IPS-20b (cell line): ENCODE measurements around the gene IFT43.

Source experiments
- H3K27ac ChIP-seq: one replicate; pipeline ENCODE4 v1.5.1; 2013; ENCODE audit warnings: low read length
- H3K27me3 ChIP-seq: 2 replicates; pipeline ENCODE4 v1.6.1; 2013; ENCODE audit warnings: mild to moderate bottlenecking, low read length, inconsistent platforms; ENCODE audit not compliant: insufficient read depth
- H3K36me3 ChIP-seq: 2 replicates; pipeline ENCODE4 v1.6.1; 2013; ENCODE audit warnings: low read depth, mild to moderate bottlenecking, inconsistent platforms, low read length, moderate library complexity; ENCODE audit not compliant: insufficient read depth
- H3K4me1 ChIP-seq: 2 replicates; pipeline ENCODE4 v1.6.1; 2013; ENCODE audit warnings: mild to moderate bottlenecking, control low read depth, inconsistent platforms, low read length, moderate library complexity; ENCODE audit not compliant: insufficient read depth
- H3K4me3 ChIP-seq: 2 replicates; pipeline ENCODE4 v1.5.1; 2013; ENCODE audit warnings: mild to moderate bottlenecking, low read length, inconsistent platforms
- H3K9ac ChIP-seq: 2 replicates; pipeline ENCODE4 v1.6.1; 2013; ENCODE audit warnings: low read depth, mild to moderate bottlenecking, inconsistent platforms, low read length, moderate library complexity
- H3K9me3 ChIP-seq: 2 replicates; pipeline ENCODE4 v1.6.1; 2013; ENCODE audit warnings: mild to moderate bottlenecking, low read depth, low read length, inconsistent platforms; ENCODE audit not compliant: insufficient read depth

IFT43 gene

DNA sequence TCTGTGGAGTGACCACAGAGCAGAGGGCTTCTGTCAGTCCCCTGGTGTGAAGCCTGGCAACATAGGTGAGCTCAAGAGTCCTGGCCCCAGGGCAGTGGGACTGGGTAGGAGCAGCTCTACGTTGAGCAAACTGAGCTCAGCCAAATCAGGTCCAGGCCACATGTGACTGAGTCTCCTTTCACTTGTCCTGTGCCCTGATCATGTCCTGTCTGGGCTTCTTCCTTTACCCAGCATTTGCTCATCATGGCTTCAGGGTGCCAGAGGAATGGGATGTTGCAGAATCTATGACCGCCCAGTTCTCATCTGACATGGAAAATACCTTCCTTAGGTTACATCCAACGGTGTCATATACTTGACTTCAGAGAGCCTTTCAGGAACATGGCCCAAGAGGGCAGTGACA is 99.8 kb downstream of the IFT43 start:
- H3K27me3 ChIP-seq, result peaks cover 5% of the 10 kb centered on the region; the same call in 1 of the 2 replicates
- H3K4me3 ChIP-seq, result no peak overlapping the region
- peaks cover 21% of the 10 kb centered on the region; the same call in 1 of the 2 replicates for H3K4me1 ChIP-seq
- no peaks in the 10 kb centered on the region for H3K9me3 ChIP-seq
- H3K36me3 ChIP-seq, result no peaks in the 10 kb centered on the region
- H3K9ac ChIP-seq, result no peak overlapping the region
- no peak overlapping the region for H3K27ac ChIP-seq

DNA sequence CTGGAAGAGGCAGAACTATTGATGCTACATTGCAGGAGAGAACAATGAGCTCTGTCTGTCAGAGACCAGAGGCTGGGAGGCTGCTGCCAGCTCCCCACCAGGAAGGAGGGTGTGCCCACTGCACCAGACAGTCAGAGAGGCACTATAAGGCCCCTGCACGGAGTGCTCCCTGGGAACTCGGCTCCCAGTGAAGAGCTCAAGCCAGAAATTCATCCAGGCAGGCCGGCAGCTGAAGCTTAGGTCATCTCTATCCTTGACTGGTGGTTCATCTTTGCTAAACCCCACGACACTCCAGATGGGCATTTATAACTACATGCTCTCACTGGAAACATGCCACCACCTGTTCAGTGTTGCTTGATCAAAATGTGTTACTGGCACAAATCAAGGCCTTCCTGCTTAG is 101.1 kb downstream of the IFT43 start:
- Histone ChIP-seq H3K4me1 (peaks cover 21% of the 10 kb centered on the region; the same call in 1 of the 2 replicates), H3K9ac (no peak overlapping the region), H3K4me3 (no peak overlapping the region), H3K9me3 (no peaks in the 10 kb centered on the region), H3K27ac (no peak overlapping the region), H3K27me3 (peaks cover 5% of the 10 kb centered on the region; the same call in 1 of the 2 replicates), H3K36me3 (no peaks in the 10 kb centered on the region)

DNA sequence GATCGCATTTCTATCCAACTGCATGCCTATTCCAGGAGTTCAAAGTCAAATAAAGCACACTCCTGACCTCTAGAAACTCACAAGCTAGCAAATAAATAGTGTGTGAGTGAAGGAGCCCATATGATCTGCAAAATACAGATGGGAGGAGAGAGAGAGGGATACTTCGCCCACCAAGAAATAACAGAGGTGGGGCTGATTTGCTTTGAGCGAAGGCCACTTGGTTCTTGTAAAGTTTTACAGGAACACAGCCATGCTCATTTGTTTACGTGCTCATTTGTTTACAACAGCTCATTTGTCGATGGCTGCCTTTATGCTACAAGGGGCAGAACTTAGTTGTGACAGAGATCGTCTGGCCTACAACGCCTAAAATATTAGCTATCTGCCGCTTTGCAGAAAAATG is 102.8 kb downstream of the IFT43 start:
- Histone ChIP-seq H3K36me3 (no peaks in the 10 kb centered on the region), H3K9ac (no peak overlapping the region), H3K9me3 (no peaks in the 10 kb centered on the region), H3K4me1 (peaks cover 20% of the 10 kb centered on the region; the same call in 1 of the 2 replicates), H3K27ac (no peak overlapping the region), H3K27me3 (peaks cover 5% of the 10 kb centered on the region; the same call in 1 of the 2 replicates), H3K4me3 (no peak overlapping the region)

DNA sequence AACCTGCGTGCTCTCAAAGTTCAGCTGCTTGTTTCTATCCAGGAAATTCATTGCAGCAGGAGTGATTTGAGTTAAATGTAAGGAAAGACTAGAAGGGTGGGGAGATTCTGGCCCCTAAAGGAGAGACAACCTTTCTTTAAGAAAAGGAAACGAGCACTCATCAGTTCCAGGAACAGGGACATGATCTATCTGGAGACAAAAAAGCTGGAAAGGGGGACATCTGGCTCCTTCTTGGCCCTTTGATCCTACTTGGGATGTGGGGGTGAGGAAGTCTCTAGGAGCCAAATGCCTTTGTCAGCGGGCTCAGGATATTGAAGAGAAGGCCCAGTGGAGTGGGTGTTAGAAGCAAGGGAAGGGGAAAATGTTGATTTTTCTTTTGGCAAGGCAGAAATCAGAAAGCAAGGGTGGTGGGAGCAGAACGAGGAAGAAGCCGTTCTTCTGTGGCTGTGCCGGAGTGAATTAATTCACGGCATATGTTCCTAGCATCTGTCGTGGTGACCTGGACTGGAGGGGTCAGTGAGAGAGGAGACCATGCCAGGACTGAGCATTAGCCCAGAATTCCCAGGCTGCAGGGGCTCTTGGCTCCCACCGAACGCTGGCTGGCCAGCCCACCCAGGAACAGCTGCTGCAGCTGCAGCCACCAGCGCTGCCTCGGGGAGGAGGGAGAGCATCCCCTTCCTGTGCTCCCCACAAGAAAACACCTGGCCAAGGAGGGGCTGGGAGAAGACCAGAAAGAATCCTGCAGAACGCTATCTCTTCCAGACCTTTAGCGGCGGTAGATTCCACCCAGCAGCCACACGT is 103.4 kb downstream of the IFT43 start:
- H3K4me3 ChIP-seq, result no peak overlapping the region
- H3K9me3 ChIP-seq, result no peaks in the 10 kb centered on the region
- H3K27me3 ChIP-seq, result peaks cover 5% of the 10 kb centered on the region; the same call in 1 of the 2 replicates
- H3K9ac ChIP-seq, result no peak overlapping the region
- H3K4me1 ChIP-seq, result peaks cover 14% of the 10 kb centered on the region; the same call in 1 of the 2 replicates
- H3K36me3 ChIP-seq, result no peaks in the 10 kb centered on the region
- no peak overlapping the region for H3K27ac ChIP-seq

DNA sequence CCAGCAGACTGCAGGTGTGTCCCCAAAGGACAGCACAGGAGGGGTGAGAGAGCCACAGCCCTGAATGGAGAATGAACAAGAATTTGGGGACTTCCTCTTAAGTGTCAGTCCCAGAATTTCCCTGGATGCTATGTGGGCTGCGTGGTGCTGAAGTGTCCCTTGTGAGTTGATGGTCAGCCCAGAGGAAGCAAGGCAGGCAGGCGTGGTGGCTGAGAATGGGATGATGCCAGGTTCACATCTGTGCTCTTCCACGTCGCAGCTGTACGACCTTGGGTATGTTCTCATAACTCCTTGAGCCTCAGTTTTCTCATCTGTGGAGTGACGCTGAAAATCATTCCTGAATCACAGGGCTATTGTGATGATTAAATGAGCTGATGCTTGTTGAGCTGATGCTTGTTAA is 104.0 kb downstream of the IFT43 start:
- Histone ChIP-seq H3K4me3 (no peak overlapping the region), H3K36me3 (no peaks in the 10 kb centered on the region), H3K27ac (no peak overlapping the region), H3K4me1 (peaks cover 10% of the 10 kb centered on the region; the same call in 1 of the 2 replicates), H3K27me3 (peaks cover 5% of the 10 kb centered on the region; the same call in 1 of the 2 replicates), H3K9me3 (no peaks in the 10 kb centered on the region), H3K9ac (no peak overlapping the region)

DNA sequence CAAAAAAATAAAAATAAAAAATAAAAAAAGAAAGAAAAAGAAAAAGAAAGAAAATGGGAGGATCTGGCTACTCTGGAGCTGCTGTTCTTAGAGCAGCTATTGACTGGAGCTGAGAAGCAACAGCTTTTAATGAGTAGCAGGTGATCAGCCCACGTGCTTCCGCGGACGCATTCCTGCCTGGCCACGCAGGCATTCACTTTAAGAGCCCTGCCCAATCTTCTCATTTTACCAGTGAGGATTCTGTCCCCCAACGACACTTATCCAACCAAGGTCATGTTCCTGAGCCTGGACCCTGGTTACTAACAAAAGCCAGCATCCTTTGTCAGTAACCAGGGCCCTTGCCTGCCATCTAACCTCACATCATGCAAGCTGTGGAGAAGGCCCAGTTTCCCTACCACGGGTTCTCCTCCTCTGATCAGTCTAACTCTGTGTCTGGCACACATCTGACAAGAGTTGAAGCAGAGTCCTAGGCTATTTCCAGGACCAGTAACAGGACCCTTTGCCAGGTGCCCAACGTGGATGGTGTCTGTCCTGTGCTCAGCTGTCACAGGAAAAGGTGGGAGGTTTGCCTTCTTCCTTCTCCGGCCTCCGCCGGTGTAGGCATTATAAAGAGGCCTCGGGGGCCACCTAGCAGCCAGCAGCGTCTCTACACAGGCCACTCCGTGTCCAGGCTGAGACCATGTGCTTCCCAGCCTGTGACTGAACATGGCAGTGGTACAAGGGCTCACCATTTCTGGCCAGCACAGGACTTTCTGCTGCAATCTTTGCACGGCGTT is 105.2 kb downstream of the IFT43 start:
- Histone ChIP-seq H3K27me3 (no peaks in the 10 kb centered on the region; the same call in 1 of the 2 replicates), H3K27ac (no peak overlapping the region), H3K9ac (no peak overlapping the region)

DNA sequence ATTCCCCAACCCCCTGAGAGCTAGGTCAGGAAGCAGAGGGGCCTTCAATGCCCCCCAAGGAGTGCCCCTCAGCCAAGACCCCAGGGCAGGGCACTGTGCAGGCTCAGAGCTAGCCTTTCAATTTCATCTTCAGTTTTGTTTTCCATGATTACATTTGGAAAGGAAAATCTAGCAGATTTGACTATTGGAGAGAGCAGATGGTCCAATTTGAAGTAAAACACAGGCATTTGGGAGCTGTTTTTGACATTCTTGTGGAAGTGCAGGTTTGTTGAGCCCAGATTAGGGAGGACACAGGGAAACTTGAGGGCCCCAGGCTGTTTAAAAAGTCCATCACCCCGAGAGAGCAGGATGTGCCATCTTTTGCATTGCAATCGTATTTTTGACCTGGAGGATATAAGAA is 107.5 kb downstream of the IFT43 start:
- Histone ChIP-seq H3K36me3 (no peaks in the 10 kb centered on the region), H3K9ac (no peak overlapping the region), H3K9me3 (no peaks in the 10 kb centered on the region), H3K4me1 (0 out of 2 replicates have a peak, but pooled peaks cover 5% of the 10 kb centered on the region), H3K27me3 (no peaks in the 10 kb centered on the region; the same call in 1 of the 2 replicates), H3K4me3 (no peak overlapping the region), H3K27ac (no peak overlapping the region)

More for the DNA sequence above, 105.2 kb downstream of the IFT43 start:
- 0 out of 2 replicates have a peak, but pooled peaks cover 5% of the 10 kb centered on the region for H3K4me1 ChIP-seq
- H3K36me3 ChIP-seq, result no peaks in the 10 kb centered on the region
- no peaks in the 10 kb centered on the region for H3K9me3 ChIP-seq
- H3K4me3 ChIP-seq, result no peak overlapping the region

DNA sequence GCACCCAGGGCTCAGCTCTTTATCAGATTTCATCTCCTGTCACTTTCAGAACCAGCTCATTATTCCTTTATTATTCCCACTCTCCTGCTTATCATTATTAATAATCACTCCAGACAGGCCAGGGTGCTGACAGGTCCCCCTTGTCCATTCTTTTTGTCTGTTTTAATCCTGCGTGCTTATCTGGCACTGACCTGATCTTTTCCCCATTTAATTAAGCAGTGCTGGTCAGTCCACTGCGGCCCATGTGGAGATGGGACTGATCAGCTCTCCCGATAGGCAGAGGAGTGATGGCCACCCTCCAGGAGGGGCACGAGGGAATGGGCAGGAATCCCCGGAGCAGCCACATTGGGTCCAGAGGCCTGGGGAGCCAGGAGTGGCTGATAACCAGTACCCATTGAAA is 110.7 kb downstream of the IFT43 start:
- Histone ChIP-seq H3K36me3 (no peaks in the 10 kb centered on the region), H3K27me3 (no peaks in the 10 kb centered on the region; the same call in 1 of the 2 replicates), H3K4me1 (no peaks in the 10 kb centered on the region), H3K9me3 (no peaks in the 10 kb centered on the region), H3K9ac (no peak overlapping the region), H3K4me3 (no peak overlapping the region), H3K27ac (no peak overlapping the region)

DNA sequence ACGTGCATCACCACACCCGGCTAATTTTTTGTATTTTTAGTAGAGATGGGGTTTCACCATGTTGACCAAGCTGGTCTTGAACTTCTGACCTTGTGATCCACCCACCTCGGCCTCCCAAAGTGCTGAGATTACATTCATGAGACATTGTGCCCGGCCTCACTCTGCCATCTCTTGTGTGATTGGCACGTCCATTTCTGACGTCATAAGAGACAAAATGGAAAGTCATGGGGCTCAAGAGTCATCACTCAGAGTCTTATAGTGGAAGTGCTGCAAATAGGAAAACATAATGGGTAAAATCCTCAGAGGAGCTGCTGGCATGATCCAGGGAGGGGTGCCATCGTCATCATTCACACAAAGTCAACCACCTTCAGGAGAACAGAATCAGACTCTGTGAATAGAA is 112.0 kb downstream of the IFT43 start:
- no peak overlapping the region for H3K4me3 ChIP-seq

DNA sequence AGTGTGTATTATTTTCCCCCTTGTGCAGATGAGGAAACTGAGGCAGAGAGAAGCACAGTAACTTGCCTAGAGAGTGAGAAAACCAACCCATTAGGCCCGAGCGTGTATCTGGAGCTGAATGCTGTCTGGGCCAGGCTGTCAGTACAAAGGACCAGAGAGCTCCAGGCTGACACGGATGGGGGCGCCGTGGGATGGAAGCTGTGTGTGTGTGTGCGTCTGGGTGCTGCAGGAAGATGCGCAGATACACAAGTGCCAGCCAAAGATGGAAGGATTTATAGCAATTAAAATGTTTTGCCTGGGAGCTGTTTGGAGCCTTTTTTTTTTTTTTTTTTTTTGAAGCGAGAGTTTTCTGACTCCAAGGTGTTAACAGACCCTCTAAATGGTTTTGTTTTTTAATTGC is 112.5 kb downstream of the IFT43 start:
- Histone ChIP-seq H3K9ac (no peak overlapping the region), H3K27me3 (no peaks in the 10 kb centered on the region), H3K27ac (no peak overlapping the region), H3K4me1 (no peaks in the 10 kb centered on the region), H3K9me3 (no peaks in the 10 kb centered on the region), H3K4me3 (no peak overlapping the region), H3K36me3 (no peaks in the 10 kb centered on the region)

More for the DNA sequence above, 112.0 kb downstream of the IFT43 start:
- no peaks in the 10 kb centered on the region for H3K9me3 ChIP-seq
- no peaks in the 10 kb centered on the region for H3K36me3 ChIP-seq
- H3K4me1 ChIP-seq, result no peaks in the 10 kb centered on the region
- no peak overlapping the region for H3K27ac ChIP-seq
- no peak overlapping the region for H3K9ac ChIP-seq
- no peaks in the 10 kb centered on the region for H3K27me3 ChIP-seq

DNA sequence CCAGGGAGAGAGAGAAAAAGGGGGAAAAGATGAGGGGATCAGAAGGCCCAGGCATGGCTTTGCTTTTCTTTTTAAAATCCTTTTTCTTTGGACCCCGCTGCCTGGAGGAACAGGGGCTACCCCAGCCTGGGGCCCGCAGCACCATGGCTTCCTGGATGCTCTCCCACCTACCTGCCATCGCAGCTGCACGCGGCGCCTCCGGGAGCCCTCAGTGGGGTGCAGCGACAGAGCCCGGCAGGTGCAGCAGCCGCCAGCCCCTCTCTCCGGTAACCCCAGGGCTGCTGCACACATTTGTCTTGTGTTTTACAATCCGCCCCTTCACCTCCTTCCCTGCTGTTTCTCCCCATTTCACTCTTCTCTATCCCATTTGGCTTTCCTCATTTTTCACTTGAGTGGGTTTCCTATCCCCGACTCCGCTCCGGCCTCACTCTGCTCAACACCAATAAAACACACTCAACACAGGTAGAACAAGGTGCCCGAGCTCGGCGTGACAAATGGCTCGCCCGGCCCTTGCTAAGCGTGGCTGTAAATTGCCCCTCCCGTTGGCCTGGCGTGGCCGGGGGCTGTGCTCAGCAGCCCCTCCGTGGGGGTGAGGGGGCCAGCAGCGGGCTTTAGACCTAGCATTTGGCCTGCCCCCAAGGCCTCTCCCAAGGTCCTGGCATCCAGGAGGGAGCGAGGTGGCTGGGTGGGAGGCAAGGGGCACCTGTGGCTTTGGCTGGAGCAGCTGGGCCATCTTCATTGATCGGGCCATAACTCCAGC is 113.5 kb downstream of the IFT43 start:
- Histone ChIP-seq H3K9me3 (no peaks in the 10 kb centered on the region), H3K4me3 (no peak overlapping the region), H3K4me1 (no peaks in the 10 kb centered on the region), H3K27me3 (no peaks in the 10 kb centered on the region), H3K9ac (no peak overlapping the region), H3K27ac (no peak overlapping the region), H3K36me3 (no peaks in the 10 kb centered on the region)
